Activated CD4-positive, alpha-beta T cell treated with anti-CD3 and anti-CD28 coated beads, Interleukin-2, amount 10 ng/mL, durations not matched to agents 7 days and 5 days (primary cell): ENCODE measurements around the gene SPRED1. TPM values are rescaled to one million over a fixed set of nuclear protein-coding genes. Genes with fewer than 3 reads are reported as not detected.
"Not testable (repeated sequence)": the region's sequence is repeated elsewhere in the genome, so short reads cannot be mapped to it uniquely, and the experiment has no call there.

Experiments
- CTCF ChIA-PET: fragments of 350-600 bp; sonication (Branson Sonifier 250); formaldehyde crosslinking; loops from one replicate; lab custom pipeline; 2021; ENCODE audit warnings: antibody characterized with exemption; lab: Charles Lee
- POLR2A ChIA-PET: fragments of 350-600 bp; sonication (Branson Sonifier 250); formaldehyde crosslinking; loops from one replicate; lab custom pipeline; 2021; ENCODE audit warnings: antibody characterized with exemption; lab: Charles Lee
- DNase-seq: peaks from one replicate; pipeline ENCODE4 v3.0.0-alpha.2; 2020
- H3K27ac Mint-ChIP-seq: one replicate; pipeline ENCODE4 v1.8.0; 2021; ENCODE audit warnings: mild to moderate bottlenecking, moderate library complexity, mixed read lengths
- H3K27me3 Mint-ChIP-seq: one replicate; pipeline ENCODE4 v1.8.0; 2021; ENCODE audit warnings: mixed read lengths
- H3K36me3 Mint-ChIP-seq: one replicate; pipeline ENCODE4 v1.8.0; 2021; ENCODE audit warnings: low read depth, mixed read lengths
- H3K4me1 Mint-ChIP-seq: one replicate; pipeline ENCODE4 v1.8.0; 2021; ENCODE audit warnings: mixed read lengths
- H3K4me3 Mint-ChIP-seq: one replicate; pipeline ENCODE4 v1.8.0; 2021; ENCODE audit warnings: mild to moderate bottlenecking, moderate library complexity, mixed read lengths
- H3K9me3 Mint-ChIP-seq: one replicate; pipeline ENCODE4 v1.8.0; 2021; ENCODE audit warnings: mixed read lengths
- total RNA-seq, 2 experiments: library from RNA; stranded (reverse); gene quantifications; one replicate each; pipeline ENCODE4 v1.2.3, GENCODE V29; 2021

Gene SPRED1
- total RNA-seq, 2 experiments from 2014 or later, result 0.15 to 0.29 TPM

- POLR2A ChIA-PET, result no interaction called here
Observed at GRCh38 chr15:38217788-38218609, 34.6 kb upstream of the SPRED1 start.

GRCh38 chr15:38220606-38221273, 31.9 kb upstream of the SPRED1 start:
- Mint-ChIP-seq H3K4me1 (peaks cover 2% of the 10 kb centered on the region), H3K36me3 (no peaks in the 10 kb centered on the region), H3K27me3 (peaks cover 15% of the 10 kb centered on the region), H3K9me3 (no peaks in the 10 kb centered on the region), H3K27ac (no peak overlapping the region), H3K4me3 (no peak overlapping the region)
- no peak for DNase-seq
- ChIA-PET POLR2A (no interaction called here), CTCF (interaction anchor here (0.6 to 0.7 kb wide), 2 partner anchors 217 to 490 kb away, joined by 3 read pairs; no protein-coding TSS in a partner anchor)

More at GRCh38 chr15:38217788-38218609, 34.6 kb upstream of the SPRED1 start:
- H3K4me1 Mint-ChIP-seq, result peaks cover 2% of the 10 kb centered on the region
- H3K36me3 Mint-ChIP-seq, result no peaks in the 10 kb centered on the region
- DNase-seq, result no peak
- no peak overlapping the region for H3K27ac Mint-ChIP-seq
- H3K4me3 Mint-ChIP-seq, result no peak overlapping the region
- H3K9me3 Mint-ChIP-seq, result no peaks in the 10 kb centered on the region
- CTCF ChIA-PET, result no interaction called here
- peaks cover 20% of the 10 kb centered on the region for H3K27me3 Mint-ChIP-seq

GRCh38 chr15:38224486-38224885, 28.1 kb upstream of the SPRED1 start:
- Mint-ChIP-seq H3K4me3 (no peak overlapping the region), H3K27ac (no peak overlapping the region), H3K36me3 (no peaks in the 10 kb centered on the region), H3K27me3 (peaks cover 10% of the 10 kb centered on the region), H3K4me1 (no peaks in the 10 kb centered on the region), H3K9me3 (no peaks in the 10 kb centered on the region)
- DNase-seq, result no peak
- POLR2A ChIA-PET, result no interaction called here
- CTCF ChIA-PET, result no interaction called here

GRCh38 chr15:38225381-38225780, 27.3 kb upstream of the SPRED1 start:
- H3K27me3 Mint-ChIP-seq, result peaks cover 9% of the 10 kb centered on the region
- no peaks in the 10 kb centered on the region for H3K36me3 Mint-ChIP-seq
- CTCF ChIA-PET, result no interaction called here

GRCh38 chr15:38226608-38227266, 25.9 kb upstream of the SPRED1 start:
- ChIA-PET CTCF (no interaction called here), POLR2A (no interaction called here)
- no peak overlapping the region for H3K27ac Mint-ChIP-seq
- H3K27me3 Mint-ChIP-seq, result peaks cover 9% of the 10 kb centered on the region
- no peaks in the 10 kb centered on the region for H3K9me3 Mint-ChIP-seq
- H3K36me3 Mint-ChIP-seq, result no peaks in the 10 kb centered on the region
- no peak for DNase-seq
- no peak overlapping the region for H3K4me3 Mint-ChIP-seq
- no peaks in the 10 kb centered on the region for H3K4me1 Mint-ChIP-seq

More at GRCh38 chr15:38225381-38225780, 27.3 kb upstream of the SPRED1 start:
- no peak overlapping the region for H3K27ac Mint-ChIP-seq
- POLR2A ChIA-PET, result no interaction called here
- no peak overlapping the region for H3K4me3 Mint-ChIP-seq
- no peaks in the 10 kb centered on the region for H3K4me1 Mint-ChIP-seq
- no peak for DNase-seq
- no peaks in the 10 kb centered on the region for H3K9me3 Mint-ChIP-seq

- no peak overlapping the region for H3K27ac Mint-ChIP-seq
- H3K36me3 Mint-ChIP-seq, result no peaks in the 10 kb centered on the region
- CTCF ChIA-PET, result interaction anchor here (0.6 kb wide), 1 partner anchor 148 kb away, joined by 4 read pairs; no protein-coding TSS in a partner anchor
- H3K9me3 Mint-ChIP-seq, result no peaks in the 10 kb centered on the region
- POLR2A ChIA-PET, result no interaction called here
- H3K27me3 Mint-ChIP-seq, result peaks cover 9% of the 10 kb centered on the region
- no peak overlapping the region for H3K4me3 Mint-ChIP-seq
- H3K4me1 Mint-ChIP-seq, result no peaks in the 10 kb centered on the region
- no peak for DNase-seq
Observed at GRCh38 chr15:38227941-38228340, 24.7 kb upstream of the SPRED1 start.

- DNase-seq, result no peak
- Mint-ChIP-seq H3K27ac (no peak overlapping the region), H3K4me1 (no peaks in the 10 kb centered on the region), H3K4me3 (no peak overlapping the region), H3K9me3 (no peaks in the 10 kb centered on the region), H3K36me3 (no peaks in the 10 kb centered on the region), H3K27me3 (peaks cover 9% of the 10 kb centered on the region)
- ChIA-PET CTCF (interaction anchor here (0.6 kb wide), 1 partner anchor 147 kb away, joined by 4 read pairs; no protein-coding TSS in a partner anchor), POLR2A (no interaction called here)
Observed at GRCh38 chr15:38228618-38229017, 24.0 kb upstream of the SPRED1 start.

GRCh38 chr15:38229705-38230310, 22.8 kb upstream of the SPRED1 start:
- no peaks in the 10 kb centered on the region for H3K4me1 Mint-ChIP-seq
- H3K9me3 Mint-ChIP-seq, result no peaks in the 10 kb centered on the region
- no peaks in the 10 kb centered on the region for H3K36me3 Mint-ChIP-seq
- ChIA-PET POLR2A (no interaction called here), CTCF (no interaction called here)
- H3K4me3 Mint-ChIP-seq, result no peak overlapping the region
- no peak for DNase-seq
- no peak overlapping the region for H3K27ac Mint-ChIP-seq
- H3K27me3 Mint-ChIP-seq, result peaks cover 7% of the 10 kb centered on the region

GRCh38 chr15:38231436-38231835, 21.2 kb upstream of the SPRED1 start:
- no peaks in the 10 kb centered on the region for H3K36me3 Mint-ChIP-seq
- DNase-seq, result no peak
- peaks cover 5% of the 10 kb centered on the region for H3K27me3 Mint-ChIP-seq
- no peak overlapping the region for H3K27ac Mint-ChIP-seq
- H3K4me3 Mint-ChIP-seq, result no peak overlapping the region
- no peaks in the 10 kb centered on the region for H3K4me1 Mint-ChIP-seq
- ChIA-PET CTCF (no interaction called here), POLR2A (no interaction called here)
- no peaks in the 10 kb centered on the region for H3K9me3 Mint-ChIP-seq

- H3K27ac Mint-ChIP-seq, CTCF ChIA-PET, POLR2A ChIA-PET, H3K9me3 Mint-ChIP-seq, H3K4me1 Mint-ChIP-seq, DNase-seq, H3K4me3 Mint-ChIP-seq, H3K36me3 Mint-ChIP-seq, H3K27me3 Mint-ChIP-seq: not testable (repeated sequence)
Observed at GRCh38 chr15:38237021-38237420, 15.6 kb upstream of the SPRED1 start.

GRCh38 chr15:38238311-38238710, 14.3 kb upstream of the SPRED1 start:
- Mint-ChIP-seq H3K9me3 (no peaks in the 10 kb centered on the region), H3K27me3 (peaks cover 12% of the 10 kb centered on the region), H3K4me1 (no peaks in the 10 kb centered on the region), H3K27ac (no peak overlapping the region), H3K36me3 (no peaks in the 10 kb centered on the region), H3K4me3 (no peak overlapping the region)
- POLR2A ChIA-PET, result no interaction called here
- CTCF ChIA-PET, result no interaction called here
- DNase-seq, result no peak

- DNase-seq, result no peak
- Mint-ChIP-seq H3K27ac (no peak overlapping the region), H3K9me3 (no peaks in the 10 kb centered on the region), H3K4me1 (no peaks in the 10 kb centered on the region), H3K27me3 (peaks cover 26% of the 10 kb centered on the region), H3K4me3 (no peak overlapping the region), H3K36me3 (no peaks in the 10 kb centered on the region)
- POLR2A ChIA-PET, result no interaction called here
- CTCF ChIA-PET, result no interaction called here
Observed at GRCh38 chr15:38242055-38242454, 10.6 kb upstream of the SPRED1 start.
